Stimulated activated effector memory CD8-positive, alpha-beta T cell treated with anti-CD3 and anti-CD28 coated beads, Interleukin-12 subunit alpha, Interleukin-12 subunit beta, amount 100 ng/mL, for 72 hours (primary cell): Measurements from ENCODE around the gene NPAS2.

Experiments used
- ATAC-seq: fragments of 150-1000 bp; cut with Tn5 transposase; 2 replicates; pipeline ENCODE4 v1.10.0; 2021
- DNase-seq, 2 donors: peaks; one replicate each; pipeline ENCODE4 v3.0.0; 2021 to 2022; ENCODE audit warnings: low spot score in 2 of 2
- H3K27ac Mint-ChIP-seq: one replicate; pipeline ENCODE4 v1.8.0; 2022; ENCODE audit warnings: mild to moderate bottlenecking, mixed read lengths
- H3K36me3 Mint-ChIP-seq: one replicate; pipeline ENCODE4 v1.8.0; 2022; ENCODE audit warnings: mild to moderate bottlenecking, mixed read lengths
- H3K4me1 Mint-ChIP-seq: one replicate; pipeline ENCODE4 v1.8.0; 2022; ENCODE audit warnings: mixed read lengths
- H3K4me3 Mint-ChIP-seq: one replicate; pipeline ENCODE4 v1.8.0; 2022; ENCODE audit warnings: mild to moderate bottlenecking, mixed read lengths
- H3K9me3 Mint-ChIP-seq: one replicate; pipeline ENCODE4 v1.8.0; 2022; ENCODE audit warnings: mixed read lengths

NPAS2 gene

GRCh38 chr2:100974712-100975520, 155.0 kb downstream of the NPAS2 start:
- Mint-ChIP-seq H3K4me1 (peaks cover 9% of the 10 kb centered on the region), H3K4me3 (no peak overlapping the region), H3K9me3 (no peaks in the 10 kb centered on the region), H3K36me3 (no peaks in the 10 kb centered on the region), H3K27ac (no peak overlapping the region)
- ATAC-seq (no peak), DNase-seq (no peak)

- no peak overlapping the region for H3K4me3 Mint-ChIP-seq
- peaks cover 9% of the 10 kb centered on the region for H3K4me1 Mint-ChIP-seq
- H3K27ac Mint-ChIP-seq, result no peak overlapping the region
- DNase-seq, result no peak
- H3K9me3 Mint-ChIP-seq, result no peaks in the 10 kb centered on the region
- ATAC-seq, result no peak
- H3K36me3 Mint-ChIP-seq, result no peaks in the 10 kb centered on the region
These were observed 155.5 kb downstream of the NPAS2 start for GRCh38 chr2:100975521-100975785.

- ATAC-seq (no peak), DNase-seq (no peak)
- H3K27ac Mint-ChIP-seq, result no peak overlapping the region
- H3K4me3 Mint-ChIP-seq, result no peak overlapping the region
- H3K4me1 Mint-ChIP-seq, result peaks cover 9% of the 10 kb centered on the region
- no peaks in the 10 kb centered on the region for H3K36me3 Mint-ChIP-seq
- no peaks in the 10 kb centered on the region for H3K9me3 Mint-ChIP-seq
These were observed 156.1 kb downstream of the NPAS2 start for GRCh38 chr2:100976061-100976460.

- peaks cover 9% of the 10 kb centered on the region for H3K4me1 Mint-ChIP-seq
- H3K27ac Mint-ChIP-seq, result no peak overlapping the region
- no peaks in the 10 kb centered on the region for H3K36me3 Mint-ChIP-seq
- DNase-seq, result no peak
- no peak overlapping the region for H3K4me3 Mint-ChIP-seq
- ATAC-seq, result peak; percentile 3
- no peaks in the 10 kb centered on the region for H3K9me3 Mint-ChIP-seq
These were observed 156.9 kb downstream of the NPAS2 start for GRCh38 chr2:100976645-100977391.

- Mint-ChIP-seq H3K4me1 (peaks cover 9% of the 10 kb centered on the region), H3K9me3 (no peaks in the 10 kb centered on the region), H3K4me3 (no peak overlapping the region), H3K27ac (no peak overlapping the region), H3K36me3 (no peaks in the 10 kb centered on the region)
- DNase-seq (no peak), ATAC-seq (peak; percentile 5)
These were observed 157.6 kb downstream of the NPAS2 start for GRCh38 chr2:100977511-100977910.

DNA sequence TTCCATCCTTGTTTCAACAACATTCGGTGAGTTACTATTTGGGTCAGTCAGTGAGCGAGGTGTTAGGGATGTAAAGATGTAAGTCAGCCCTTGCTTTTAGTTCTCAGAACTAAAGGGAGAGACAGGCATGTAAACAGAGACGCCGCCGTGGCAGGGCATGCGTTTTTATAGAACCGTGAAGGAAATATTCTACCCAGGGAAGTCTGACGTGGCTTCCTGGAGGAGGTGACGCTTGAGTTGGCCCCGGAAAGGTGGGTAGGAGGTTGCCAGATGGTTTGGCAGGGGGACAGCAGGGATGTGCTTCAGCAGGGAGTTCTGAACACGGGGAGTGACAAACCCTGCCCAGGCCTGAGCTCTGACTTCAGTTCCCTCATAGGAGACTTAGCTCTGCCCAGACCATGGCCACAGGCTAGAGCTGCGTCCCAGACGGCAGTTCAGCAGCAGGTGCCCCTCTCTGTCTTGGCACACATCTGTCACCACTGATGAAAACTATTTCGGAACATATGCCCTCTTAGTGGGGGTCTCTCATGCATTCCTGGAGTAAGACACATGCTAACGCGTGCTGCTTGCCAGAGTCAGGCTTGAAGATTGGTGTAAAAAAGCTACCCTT, 158.7 kb downstream of the NPAS2 start:
- ATAC-seq, result peak; percentile 43
- no peaks in the 10 kb centered on the region for H3K36me3 Mint-ChIP-seq
- DNase-seq, result no peak
- no peaks in the 10 kb centered on the region for H3K9me3 Mint-ChIP-seq
- peak overlapping the region; percentile 70 for H3K27ac Mint-ChIP-seq
- no peak overlapping the region for H3K4me3 Mint-ChIP-seq
- H3K4me1 Mint-ChIP-seq, result peaks cover 9% of the 10 kb centered on the region

- no peak overlapping the region for H3K27ac Mint-ChIP-seq
- no peak overlapping the region for H3K4me3 Mint-ChIP-seq
- ATAC-seq (no peak), DNase-seq (no peak)
- H3K9me3 Mint-ChIP-seq, result no peaks in the 10 kb centered on the region
- H3K36me3 Mint-ChIP-seq, result no peaks in the 10 kb centered on the region
- H3K4me1 Mint-ChIP-seq, result peaks cover 13% of the 10 kb centered on the region
These were observed 160.1 kb downstream of the NPAS2 start for GRCh38 chr2:100980046-100980445.

GRCh38 chr2:100981011-100981410, 161.1 kb downstream of the NPAS2 start:
- no peak overlapping the region for H3K27ac Mint-ChIP-seq
- no peaks in the 10 kb centered on the region for H3K36me3 Mint-ChIP-seq
- ATAC-seq (no peak), DNase-seq (no peak)
- no peak overlapping the region for H3K4me3 Mint-ChIP-seq
- H3K4me1 Mint-ChIP-seq, result peaks cover 15% of the 10 kb centered on the region
- H3K9me3 Mint-ChIP-seq, result no peaks in the 10 kb centered on the region

DNA sequence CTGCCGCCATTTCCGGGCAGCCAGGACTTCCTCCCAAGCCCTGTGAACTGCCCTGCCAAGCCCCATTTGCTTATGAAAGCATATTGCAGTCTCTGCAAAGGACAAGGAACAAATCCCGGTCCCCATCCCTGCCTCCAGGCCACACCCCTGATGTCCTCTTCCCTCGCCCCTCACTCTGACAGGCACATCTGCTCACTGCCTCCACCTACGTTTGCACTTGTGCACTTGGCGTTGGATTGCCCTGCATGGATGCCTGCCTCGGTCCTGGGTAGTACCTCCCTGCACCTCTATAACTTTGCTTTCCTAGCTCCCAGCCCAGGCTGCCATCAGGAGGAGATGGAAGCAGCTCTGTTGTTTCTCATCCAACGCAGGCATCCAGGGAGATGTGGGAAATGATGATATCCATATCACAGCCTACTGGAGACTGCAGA, 162.5 kb downstream of the NPAS2 start:
- H3K36me3 Mint-ChIP-seq, result no peaks in the 10 kb centered on the region
- H3K9me3 Mint-ChIP-seq, result no peaks in the 10 kb centered on the region
- ATAC-seq, result no peak
- peaks cover 15% of the 10 kb centered on the region for H3K4me1 Mint-ChIP-seq
- no peak for DNase-seq
- no peak overlapping the region for H3K4me3 Mint-ChIP-seq
- H3K27ac Mint-ChIP-seq, result no peak overlapping the region

DNA sequence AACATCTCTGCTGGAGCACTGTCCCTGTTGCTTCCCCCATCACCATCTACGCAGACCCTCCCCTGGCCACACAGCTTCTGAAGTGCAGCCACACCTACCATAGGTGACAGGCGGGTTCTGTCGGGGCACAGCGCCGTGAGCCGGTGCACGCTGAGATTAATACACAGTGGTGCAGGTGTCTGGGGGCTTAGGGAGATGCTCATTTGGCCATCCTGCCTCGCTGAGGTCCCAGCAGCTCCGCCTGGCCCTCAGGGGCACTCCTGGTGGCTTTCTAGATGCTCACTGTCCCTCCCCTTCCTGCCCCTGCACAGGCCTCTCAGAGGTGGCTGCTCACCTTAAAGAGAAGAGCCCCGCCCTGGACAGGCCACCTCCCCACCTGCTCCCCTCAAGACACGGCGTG, 163.3 kb downstream of the NPAS2 start:
- Mint-ChIP-seq H3K4me3 (no peak overlapping the region), H3K9me3 (no peaks in the 10 kb centered on the region), H3K4me1 (peaks cover 13% of the 10 kb centered on the region), H3K27ac (no peak overlapping the region), H3K36me3 (no peaks in the 10 kb centered on the region)
- no peak for ATAC-seq
- no peak for DNase-seq

- H3K27ac Mint-ChIP-seq, result no peak overlapping the region
- no peaks in the 10 kb centered on the region for H3K36me3 Mint-ChIP-seq
These were observed 163.9 kb downstream of the NPAS2 start for GRCh38 chr2:100983684-100984310.

GRCh38 chr2:100984892-100985307, 165.0 kb downstream of the NPAS2 start:
- no peak overlapping the region for H3K4me3 Mint-ChIP-seq
- ATAC-seq (peak; percentile 74), DNase-seq (peak; percentile 63 to 79)
- H3K27ac Mint-ChIP-seq, result no peak overlapping the region
- H3K36me3 Mint-ChIP-seq, result no peaks in the 10 kb centered on the region
- H3K9me3 Mint-ChIP-seq, result no peaks in the 10 kb centered on the region
- peaks cover 6% of the 10 kb centered on the region for H3K4me1 Mint-ChIP-seq

More at GRCh38 chr2:100983684-100984310, 163.9 kb downstream of the NPAS2 start:
- H3K4me1 Mint-ChIP-seq, result peaks cover 7% of the 10 kb centered on the region
- H3K9me3 Mint-ChIP-seq, result no peaks in the 10 kb centered on the region
- DNase-seq (no peak), ATAC-seq (no peak)
- H3K4me3 Mint-ChIP-seq, result no peak overlapping the region

DNA sequence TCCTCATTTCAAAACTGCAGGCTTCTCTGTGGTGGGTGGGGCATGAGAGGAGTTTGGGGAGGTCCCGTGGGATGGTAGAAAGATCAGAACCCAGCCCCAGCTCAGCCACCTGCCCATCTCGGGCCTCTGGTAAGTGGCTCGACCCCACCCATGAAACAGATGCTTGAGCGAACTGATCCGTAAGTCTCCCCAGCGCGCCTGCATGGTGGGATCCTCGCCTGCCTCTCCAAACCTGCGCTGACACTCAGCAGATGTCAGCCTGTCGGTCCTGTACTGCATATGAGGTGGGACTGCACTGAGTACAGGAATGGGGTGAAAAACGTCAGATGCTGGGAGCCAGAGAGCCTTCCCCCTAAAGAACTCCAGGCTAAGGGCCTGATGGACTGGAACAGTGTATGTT, 166.2 kb downstream of the NPAS2 start:
- Mint-ChIP-seq H3K4me3 (no peak overlapping the region), H3K27ac (no peak overlapping the region), H3K36me3 (no peaks in the 10 kb centered on the region), H3K4me1 (peaks cover 6% of the 10 kb centered on the region), H3K9me3 (no peaks in the 10 kb centered on the region)
- DNase-seq (no peak), ATAC-seq (no peak)

DNA sequence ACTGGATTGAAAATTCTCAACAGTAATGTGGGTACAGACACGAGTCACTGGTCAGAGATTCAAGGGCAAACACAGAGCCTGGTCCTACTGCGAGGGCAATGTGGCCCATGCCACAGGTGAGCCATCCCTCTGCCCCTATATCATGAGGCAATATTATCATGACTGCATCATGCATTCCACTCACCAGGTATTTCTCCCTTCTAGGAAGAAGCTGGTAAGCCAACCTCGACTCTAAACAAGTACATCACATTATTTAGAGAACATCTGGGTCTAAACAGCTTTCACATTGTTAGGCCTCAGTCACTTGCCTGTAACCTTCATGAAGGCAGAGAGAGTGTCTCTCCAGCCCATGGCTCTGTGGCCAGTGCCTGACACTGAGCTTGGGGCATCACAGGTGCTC, 167.6 kb downstream of the NPAS2 start:
- DNase-seq (no peak), ATAC-seq (no peak)
- no peak overlapping the region for H3K4me3 Mint-ChIP-seq
- H3K27ac Mint-ChIP-seq, result no peak overlapping the region
- H3K36me3 Mint-ChIP-seq, result no peaks in the 10 kb centered on the region
- H3K4me1 Mint-ChIP-seq, result peaks cover 10% of the 10 kb centered on the region
- no peaks in the 10 kb centered on the region for H3K9me3 Mint-ChIP-seq

DNA sequence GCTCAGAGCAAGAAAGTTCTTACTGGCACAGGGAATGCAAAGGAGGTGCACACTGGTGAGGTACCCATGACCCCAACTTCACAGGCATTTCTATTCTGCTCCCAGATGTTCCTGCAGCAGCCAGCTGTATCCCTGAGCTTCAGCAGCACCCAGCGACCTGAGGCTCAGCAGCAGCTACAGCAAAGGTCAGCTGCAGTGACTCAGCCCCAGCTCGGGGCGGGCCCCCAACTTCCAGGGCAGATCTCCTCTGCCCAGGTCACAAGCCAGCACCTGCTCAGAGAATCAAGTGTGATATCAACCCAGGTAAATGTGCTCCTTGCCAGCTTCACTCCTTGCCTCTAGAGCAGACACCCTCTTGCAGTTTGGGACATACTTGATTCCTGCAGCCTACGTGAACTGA, 168.0 kb downstream of the NPAS2 start:
- ATAC-seq (no peak), DNase-seq (no peak)
- Mint-ChIP-seq H3K4me3 (no peak overlapping the region), H3K36me3 (no peaks in the 10 kb centered on the region), H3K4me1 (peaks cover 12% of the 10 kb centered on the region), H3K9me3 (no peaks in the 10 kb centered on the region), H3K27ac (no peak overlapping the region)
